Vagina (tissue), 2 donors: ENCODE data around the gene ATAD5.

Source experiments
- CTCF ChIP-seq, 3 experiments: fragments of 450-650 bp in 2 of 3; fragments of 200-600 bp in 1 of 3; sonication (generic) in 1 of 3; IDR thresholded peaks; one replicate each; pipeline ENCODE4 v1.5.1; 2017 to 2019; ENCODE audit warnings: antibody characterized with exemption in 3 of 3, mild to moderate bottlenecking in 2 of 3, moderate library complexity in 2 of 3
- POLR2A ChIP-seq, 2 donors: fragments of 450-650 bp; IDR thresholded peaks; one replicate each; pipeline ENCODE4 v1.6.1; 2017; ENCODE audit warnings: antibody characterized with exemption in 2 of 2, mild to moderate bottlenecking in 2 of 2, moderate library complexity in 2 of 2
- POLR2AphosphoS5 ChIP-seq, 2 donors: sonication (generic); formaldehyde crosslinking; IDR thresholded peaks; one replicate each; pipeline ENCODE4 v1.9.0; 2017; ENCODE audit warnings: antibody characterized with exemption in 2 of 2, mild to moderate bottlenecking in 2 of 2, low read depth in 1 of 2; ENCODE audit not compliant: insufficient read depth in 1 of 2

GRCh38 chr17:30869005-30869404 is 37.2 kb downstream of the ATAD5 start:
- TF ChIP-seq CTCF (IDR thresholded peaks at IDR 0.05) (no peak), POLR2AphosphoS5 (IDR thresholded peaks at IDR 0.05; ENCODE audit: insufficient read depth in 1 of 2, low read depth in 1 of 2) (no peak), POLR2A (IDR thresholded peaks at IDR 0.05) (no peak)
